ENCODE data around the gene INCA1. TPM values are rescaled to one million over a fixed set of nuclear protein-coding genes. Genes with fewer than 3 reads are reported as not detected.

INCA1 gene, protein sequence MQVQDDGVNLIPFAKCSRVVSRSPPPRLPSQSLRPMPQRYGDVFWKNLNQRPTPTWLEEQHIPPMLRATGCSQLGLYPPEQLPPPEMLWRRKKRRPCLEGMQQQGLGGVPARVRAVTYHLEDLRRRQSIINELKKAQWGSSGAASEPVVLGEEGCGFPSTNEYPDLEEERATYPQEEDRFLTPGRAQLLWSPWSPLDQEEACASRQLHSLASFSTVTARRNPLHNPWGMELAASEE
- 0.43 and 0.86 TPM in 2 replicates for total RNA-seq
- long read RNA-seq, result 0 reads

GRCh38 chr17:4997302-4998026, at the start of gene INCA1, which contains the start of gene KIF1C:
Gene INCA1 (minus strand): TSS chr17:4997522. CDS start chr17:4994437, 3,085 bp downstream.
Gene KIF1C (plus strand): TSS chr17:4997950. CDS start chr17:5000247, 2,297 bp downstream.
- Mint-ChIP-seq H3K36me3 (ENCODE audit: low read depth) (peaks cover 5% of the 10 kb centered on the region), H3K4me3 (peak within 1 kb of the TSS; percentile 88), H3K27me3 (ENCODE audit: low read depth) (peaks cover 7% of the 10 kb centered on the region), H3K9me3 (no peaks in the 10 kb centered on the region), H3K27ac (ENCODE audit: unreplicated experiment) (peak within 1 kb of the TSS; percentile 62), H3K4me1 (peaks cover 15% of the 10 kb centered on the region)
- peak; percentile 39 for TF ChIP-seq CTCF (conservative IDR thresholded peaks at IDR 0.05)
- peak; percentile 84 for DNase-seq (ENCODE audit: low read depth, low spot score)

DNA sequence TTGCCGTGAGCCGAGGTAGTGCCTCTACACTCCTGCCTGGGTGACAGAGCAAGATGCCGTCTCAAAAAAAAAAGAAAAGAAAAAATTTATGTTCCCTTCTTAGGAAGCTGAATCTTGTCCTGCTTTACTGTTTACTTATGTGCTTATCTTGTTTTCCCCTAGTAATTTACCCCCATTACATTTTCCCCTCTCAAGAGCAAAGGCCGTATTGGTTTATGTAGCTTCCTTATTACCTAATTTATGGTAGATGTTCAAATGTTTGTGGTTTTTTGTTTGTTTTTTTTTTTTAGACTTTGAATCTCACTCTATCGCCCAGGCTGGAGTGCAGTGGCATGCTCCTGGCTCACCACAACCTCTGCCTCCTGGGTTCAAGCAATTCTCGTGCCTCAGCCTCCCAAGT, 48.2 kb upstream of the INCA1 start:
- H3K36me3 Mint-ChIP-seq (ENCODE audit: low read depth), result no peaks in the 10 kb centered on the region
- peaks cover 12% of the 10 kb centered on the region for H3K4me1 Mint-ChIP-seq
- no peaks in the 10 kb centered on the region for H3K27me3 Mint-ChIP-seq (ENCODE audit: low read depth)
- peak overlapping the region; percentile 27 for H3K27ac Mint-ChIP-seq (ENCODE audit: unreplicated experiment)
- DNase-seq (ENCODE audit: low read depth, low spot score), result no peak
- no peak overlapping the region for H3K4me3 Mint-ChIP-seq
- H3K9me3 Mint-ChIP-seq, result no peaks in the 10 kb centered on the region
- no peak for TF ChIP-seq CTCF (conservative IDR thresholded peaks at IDR 0.05)

GRCh38 chr17:5044630-5045029, 47.3 kb upstream of the INCA1 start:
- Mint-ChIP-seq H3K4me1 (peaks cover 5% of the 10 kb centered on the region), H3K27ac (ENCODE audit: unreplicated experiment) (no peak overlapping the region), H3K4me3 (no peak overlapping the region), H3K36me3 (ENCODE audit: low read depth) (no peaks in the 10 kb centered on the region), H3K9me3 (peaks cover 3% of the 10 kb centered on the region), H3K27me3 (ENCODE audit: low read depth) (peaks cover 3% of the 10 kb centered on the region)
- TF ChIP-seq CTCF (conservative IDR thresholded peaks at IDR 0.05), result no peak
- no peak for DNase-seq (ENCODE audit: low read depth, low spot score)

DNA sequence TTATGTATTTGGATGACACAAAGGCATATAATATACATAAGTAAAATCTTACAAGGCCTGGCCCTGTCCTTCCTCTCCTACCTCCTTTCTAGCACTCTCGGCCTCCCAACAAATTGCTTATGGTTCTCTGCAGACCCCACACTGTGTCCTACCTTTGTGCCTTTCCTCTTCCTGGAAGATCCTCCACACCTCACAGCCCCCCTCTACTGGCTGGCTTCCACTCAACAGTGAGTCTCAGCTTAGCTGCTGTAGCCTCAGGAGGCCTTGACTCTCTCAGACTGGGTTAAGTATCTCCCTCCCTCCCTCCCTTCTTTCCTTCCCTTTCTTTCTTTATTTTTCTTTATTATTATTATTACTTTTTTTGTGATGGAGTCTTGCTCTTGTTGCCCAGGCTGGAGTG, 46.2 kb upstream of the INCA1 start:
- TF ChIP-seq CTCF (conservative IDR thresholded peaks at IDR 0.05), result no peak
- H3K4me3 Mint-ChIP-seq, result no peak overlapping the region
- no peak for DNase-seq (ENCODE audit: low read depth, low spot score)
- peaks cover 3% of the 10 kb centered on the region for H3K4me1 Mint-ChIP-seq
- no peak overlapping the region for H3K27ac Mint-ChIP-seq (ENCODE audit: unreplicated experiment)
- peaks cover 4% of the 10 kb centered on the region for H3K27me3 Mint-ChIP-seq (ENCODE audit: low read depth)
- peaks cover 4% of the 10 kb centered on the region for H3K9me3 Mint-ChIP-seq
- no peaks in the 10 kb centered on the region for H3K36me3 Mint-ChIP-seq (ENCODE audit: low read depth)

DNA sequence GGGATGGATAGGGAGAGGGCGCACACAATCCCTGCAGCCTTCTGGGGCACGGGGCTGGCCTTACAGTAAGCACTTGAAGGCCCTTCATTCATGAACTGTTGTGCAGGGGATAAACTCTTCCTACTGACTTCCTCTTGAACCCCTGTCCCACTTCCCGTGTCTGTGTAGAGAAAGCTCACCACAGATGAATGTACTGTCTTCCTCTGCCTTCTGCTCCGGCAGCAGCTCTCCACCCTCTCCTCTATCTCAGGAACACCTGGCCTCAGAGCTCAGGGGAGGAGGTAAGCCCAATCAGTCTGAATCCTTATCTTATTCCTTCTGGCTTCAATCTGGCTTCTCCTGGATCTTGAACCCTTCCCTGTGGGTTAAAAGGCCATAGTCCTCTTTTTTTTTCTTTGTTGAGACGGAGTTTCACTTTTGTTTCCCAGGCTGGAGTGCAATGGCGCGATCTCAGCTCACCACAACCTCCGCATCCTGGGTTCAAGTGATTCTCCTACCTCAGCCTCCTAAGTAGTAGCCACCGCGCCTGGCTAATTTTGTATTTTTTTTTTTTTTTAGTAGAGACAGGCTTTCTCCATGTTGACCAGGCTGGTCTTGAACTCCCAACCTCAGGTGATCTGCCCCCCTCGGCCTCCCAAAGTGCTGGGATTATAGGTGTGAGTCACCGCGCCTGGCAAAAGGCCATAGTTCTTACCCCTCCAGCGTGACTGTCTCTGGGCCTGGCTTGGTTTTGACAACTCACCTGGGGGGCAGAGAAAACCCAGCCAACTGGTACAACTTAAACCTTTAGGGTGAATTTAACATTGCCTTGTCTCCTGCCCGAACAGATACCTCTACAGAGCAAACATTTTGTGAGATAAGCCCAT, 45.1 kb upstream of the INCA1 start:
- DNase-seq (ENCODE audit: low read depth, low spot score), result no peak
- Mint-ChIP-seq H3K9me3 (peaks cover 4% of the 10 kb centered on the region), H3K4me1 (no peaks in the 10 kb centered on the region), H3K36me3 (ENCODE audit: low read depth) (no peaks in the 10 kb centered on the region), H3K27me3 (ENCODE audit: low read depth) (peaks cover 7% of the 10 kb centered on the region), H3K4me3 (no peak overlapping the region), H3K27ac (ENCODE audit: unreplicated experiment) (no peak overlapping the region)
- no peak for TF ChIP-seq CTCF (conservative IDR thresholded peaks at IDR 0.05)

All from neural crest cell (in vitro differentiated cells).